ENCODE results near the gene SPINT3.

GRCh38 chr20:45467172-45467571 is 48.2 kb downstream of the SPINT3 start:
- TF ChIP-seq CREB1 (IDR thresholded peaks at IDR 0.05; ENCODE audit: low read depth) (no peak), MAX (IDR thresholded peaks at IDR 0.05) (no peak), REST (IDR thresholded peaks at IDR 0.05; ENCODE audit: low read depth) (no peak), RAD21 (IDR thresholded peaks at IDR 0.05; ENCODE audit: low read depth) (no peak), NFIC (IDR thresholded peaks at IDR 0.05) (no peak), USF1 (IDR thresholded peaks at IDR 0.05) (no peak), EP300 (IDR thresholded peaks at IDR 0.05; ENCODE audit: borderline replicate concordance) (no peak), EGR1 (IDR thresholded peaks at IDR 0.05) (no peak), TAF1 (IDR thresholded peaks at IDR 0.05; ENCODE audit: low read depth) (no peak), TEAD4 (IDR thresholded peaks at IDR 0.05) (no peak), CEBPB (IDR thresholded peaks at IDR 0.05) (no peak), FOXM1 (IDR thresholded peaks at IDR 0.05; ENCODE audit: borderline replicate concordance, low read depth) (no peak)

All from Ishikawa (cell line).